Type B pancreatic cell (in vitro differentiated cells): ENCODE results near the gene ELMO2. TPM values are rescaled to one million over a fixed set of nuclear protein-coding genes. Genes with fewer than 3 reads are reported as not detected.

Experiments used
- DNase-seq: peaks from one replicate; pipeline ENCODE4 v3.0.0; 2021; ENCODE audit warnings: mixed read lengths; ENCODE audit not compliant: unreplicated experiment; ENCODE audit errors: extremely low spot score
- H3K27ac Mint-ChIP-seq: 2 replicates; pipeline ENCODE4 v1.8.0; 2021; ENCODE audit warnings: mild to moderate bottlenecking, mixed read lengths
- H3K27me3 Mint-ChIP-seq: 2 replicates; pipeline ENCODE4 v1.8.0; 2021; ENCODE audit warnings: mixed read lengths
- H3K36me3 Mint-ChIP-seq: 2 replicates; pipeline ENCODE4 v1.8.0; 2021; ENCODE audit warnings: mixed read lengths
- H3K4me1 Mint-ChIP-seq: one replicate; pipeline ENCODE4 v1.8.0; 2021; ENCODE audit warnings: mixed read lengths; ENCODE audit not compliant: unreplicated experiment
- H3K4me3 Mint-ChIP-seq: 2 replicates; pipeline ENCODE4 v1.8.0; 2021; ENCODE audit warnings: mild to moderate bottlenecking, mixed read lengths
- H3K9me3 Mint-ChIP-seq: 2 replicates; pipeline ENCODE4 v1.8.0; 2021; ENCODE audit warnings: mixed read lengths
- total RNA-seq: library from RNA; stranded (reverse); gene quantifications from 2 replicates; pipeline ENCODE4 v1.2.1, GENCODE V29; 2021; ENCODE audit warnings: low replicate concordance
- TF ChIP-seq, protein P1 (sequence below): fragments of 200-600 bp; sonication (generic); conservative IDR thresholded peaks from 2 replicates; pipeline ENCODE4 v1.5.0; 2021; ENCODE audit warnings: antibody characterized with exemption, mild to moderate bottlenecking

Gene ELMO2
- total RNA-seq, 1 donor from 2014 or later: 49.1 TPM

DNA sequence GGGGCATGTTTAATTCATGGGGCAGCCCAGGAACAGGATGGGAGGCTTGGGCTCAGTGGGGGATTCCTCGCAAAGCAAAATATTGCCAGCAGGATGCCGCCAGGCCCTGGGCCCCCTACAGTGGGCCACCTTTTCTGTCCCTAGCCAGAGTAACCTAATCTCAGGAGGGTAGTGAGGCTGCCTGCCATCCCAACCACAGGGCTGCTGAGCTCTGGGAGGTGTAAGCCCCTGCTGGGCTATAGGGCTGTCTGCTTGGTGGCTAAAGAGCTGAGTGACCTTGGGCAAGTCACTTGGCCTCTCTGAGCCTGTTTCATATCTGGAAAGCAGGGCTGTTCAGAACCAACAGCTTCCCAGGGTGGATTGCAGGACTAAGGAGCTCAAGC, 62.4 kb downstream of the ELMO2 start:
- Mint-ChIP-seq H3K9me3 (no peaks in the 10 kb centered on the region), H3K4me3 (no peak overlapping the region), H3K27ac (no peak overlapping the region), H3K36me3 (no peaks in the 10 kb centered on the region), H3K27me3 (peaks cover 41% of the 10 kb centered on the region), H3K4me1 (peaks cover 22% of the 10 kb centered on the region)
- TF ChIP-seq, protein P1, sequence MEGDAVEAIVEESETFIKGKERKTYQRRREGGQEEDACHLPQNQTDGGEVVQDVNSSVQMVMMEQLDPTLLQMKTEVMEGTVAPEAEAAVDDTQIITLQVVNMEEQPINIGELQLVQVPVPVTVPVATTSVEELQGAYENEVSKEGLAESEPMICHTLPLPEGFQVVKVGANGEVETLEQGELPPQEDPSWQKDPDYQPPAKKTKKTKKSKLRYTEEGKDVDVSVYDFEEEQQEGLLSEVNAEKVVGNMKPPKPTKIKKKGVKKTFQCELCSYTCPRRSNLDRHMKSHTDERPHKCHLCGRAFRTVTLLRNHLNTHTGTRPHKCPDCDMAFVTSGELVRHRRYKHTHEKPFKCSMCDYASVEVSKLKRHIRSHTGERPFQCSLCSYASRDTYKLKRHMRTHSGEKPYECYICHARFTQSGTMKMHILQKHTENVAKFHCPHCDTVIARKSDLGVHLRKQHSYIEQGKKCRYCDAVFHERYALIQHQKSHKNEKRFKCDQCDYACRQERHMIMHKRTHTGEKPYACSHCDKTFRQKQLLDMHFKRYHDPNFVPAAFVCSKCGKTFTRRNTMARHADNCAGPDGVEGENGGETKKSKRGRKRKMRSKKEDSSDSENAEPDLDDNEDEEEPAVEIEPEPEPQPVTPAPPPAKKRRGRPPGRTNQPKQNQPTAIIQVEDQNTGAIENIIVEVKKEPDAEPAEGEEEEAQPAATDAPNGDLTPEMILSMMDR: no peak
- DNase-seq: no peak

DNA sequence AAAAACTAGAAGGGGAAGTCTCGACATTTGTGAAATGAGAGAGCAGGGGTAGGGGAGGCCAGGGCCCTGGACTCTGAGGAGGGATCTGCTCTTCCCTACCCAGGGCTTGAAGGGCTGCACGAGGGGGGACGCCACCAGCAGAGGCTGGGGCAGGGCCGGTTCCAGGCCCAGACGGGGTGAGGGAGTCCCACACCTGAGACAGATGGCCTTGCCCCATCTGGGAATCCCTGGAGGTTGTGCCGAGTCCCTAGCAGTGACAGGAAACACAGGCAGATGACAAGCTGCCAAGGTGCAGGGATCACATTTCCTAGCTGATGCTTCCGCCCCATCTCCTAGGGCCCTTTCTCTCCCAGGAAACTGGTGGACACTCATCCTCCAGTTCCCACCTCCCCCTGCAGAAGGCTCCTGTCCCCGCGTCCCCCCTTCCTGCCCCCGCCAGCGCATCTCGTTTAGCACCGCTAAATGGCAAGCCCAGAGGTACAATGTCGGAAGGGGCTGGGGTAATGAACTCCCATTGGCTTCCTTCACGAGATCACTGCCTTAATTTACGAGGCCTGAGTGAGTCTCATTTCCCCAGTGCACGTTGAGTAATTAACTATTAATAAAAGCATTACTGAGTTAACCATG, 63.0 kb downstream of the ELMO2 start:
- Mint-ChIP-seq H3K27me3 (peaks cover 45% of the 10 kb centered on the region), H3K4me1 (peaks cover 21% of the 10 kb centered on the region), H3K9me3 (no peaks in the 10 kb centered on the region), H3K36me3 (no peaks in the 10 kb centered on the region), H3K27ac (no peak overlapping the region), H3K4me3 (no peak overlapping the region)
- TF ChIP-seq, protein P1: no peak
- no peak for DNase-seq

DNA sequence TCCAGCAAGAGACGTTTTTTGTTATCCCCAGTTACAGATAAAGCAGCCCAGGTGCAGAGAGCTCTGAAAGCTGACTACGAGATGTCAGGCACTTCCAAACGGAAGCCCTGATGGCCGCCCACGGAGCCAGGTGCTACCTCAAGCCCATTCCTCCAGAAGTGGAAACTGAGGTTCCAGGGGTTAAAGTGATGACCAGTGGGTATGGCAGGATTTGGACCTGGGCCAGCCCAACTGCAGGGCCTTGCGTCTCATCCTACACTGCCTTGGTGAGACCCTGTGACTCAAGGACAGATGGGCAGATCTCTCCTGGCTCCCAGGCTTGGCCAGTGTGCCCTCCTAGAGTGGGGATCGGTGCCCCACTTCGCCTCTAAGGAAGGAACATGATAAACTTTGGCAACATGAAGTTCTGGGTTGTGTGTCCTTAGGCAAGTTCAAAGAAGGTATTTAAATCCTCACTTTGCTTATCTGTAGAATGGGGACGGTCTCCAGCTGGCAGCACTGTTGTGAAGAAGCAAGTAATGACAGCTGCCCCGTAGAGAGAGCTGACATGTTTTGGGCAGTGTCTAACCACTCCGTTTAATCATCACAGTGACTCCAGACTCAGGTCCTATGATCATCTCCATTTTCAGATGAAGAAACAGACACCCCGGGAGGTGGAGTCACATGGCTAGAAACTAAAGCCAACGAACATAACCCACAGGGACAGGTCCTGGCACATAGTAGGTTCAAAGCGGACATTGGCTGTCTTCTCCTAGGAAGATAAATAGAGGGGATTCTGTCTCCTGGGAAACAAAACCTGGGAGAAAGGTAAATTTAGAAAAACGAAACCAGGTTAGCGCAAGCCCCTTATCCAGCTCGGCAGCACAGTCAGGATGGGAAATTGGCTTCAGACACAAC, 63.7 kb downstream of the ELMO2 start:
- peaks cover 45% of the 10 kb centered on the region for H3K27me3 Mint-ChIP-seq
- no peaks in the 10 kb centered on the region for H3K9me3 Mint-ChIP-seq
- H3K4me3 Mint-ChIP-seq: no peak overlapping the region
- no peak for DNase-seq
- peaks cover 19% of the 10 kb centered on the region for H3K4me1 Mint-ChIP-seq
- TF ChIP-seq, protein P1: no peak
- no peak overlapping the region for H3K27ac Mint-ChIP-seq
- H3K36me3 Mint-ChIP-seq: no peaks in the 10 kb centered on the region

DNA sequence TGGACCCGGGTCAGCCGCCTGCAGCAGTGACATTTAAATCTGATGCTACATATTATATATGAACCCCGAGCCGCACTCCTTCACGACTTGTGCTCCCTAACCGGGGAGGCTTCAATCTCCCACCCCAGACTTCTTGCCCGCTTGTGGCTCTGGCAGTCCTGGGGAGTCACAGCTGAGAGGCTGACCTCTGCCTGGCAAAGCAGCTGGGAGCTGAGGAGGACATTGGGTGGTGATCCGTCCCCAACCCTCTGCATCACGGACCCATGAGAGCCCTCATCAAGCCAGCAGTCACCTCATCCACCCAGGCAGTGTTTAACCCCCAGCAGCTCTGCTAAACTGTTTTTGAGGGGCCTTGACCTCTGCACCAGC, 64.4 kb downstream of the ELMO2 start:
- TF ChIP-seq, protein P1: peak; percentile 3
- Mint-ChIP-seq H3K27me3 (peaks cover 45% of the 10 kb centered on the region), H3K36me3 (no peaks in the 10 kb centered on the region), H3K9me3 (no peaks in the 10 kb centered on the region), H3K27ac (no peak overlapping the region), H3K4me1 (peaks cover 19% of the 10 kb centered on the region), H3K4me3 (peak overlapping the region; percentile 49)
- DNase-seq: no peak

DNA sequence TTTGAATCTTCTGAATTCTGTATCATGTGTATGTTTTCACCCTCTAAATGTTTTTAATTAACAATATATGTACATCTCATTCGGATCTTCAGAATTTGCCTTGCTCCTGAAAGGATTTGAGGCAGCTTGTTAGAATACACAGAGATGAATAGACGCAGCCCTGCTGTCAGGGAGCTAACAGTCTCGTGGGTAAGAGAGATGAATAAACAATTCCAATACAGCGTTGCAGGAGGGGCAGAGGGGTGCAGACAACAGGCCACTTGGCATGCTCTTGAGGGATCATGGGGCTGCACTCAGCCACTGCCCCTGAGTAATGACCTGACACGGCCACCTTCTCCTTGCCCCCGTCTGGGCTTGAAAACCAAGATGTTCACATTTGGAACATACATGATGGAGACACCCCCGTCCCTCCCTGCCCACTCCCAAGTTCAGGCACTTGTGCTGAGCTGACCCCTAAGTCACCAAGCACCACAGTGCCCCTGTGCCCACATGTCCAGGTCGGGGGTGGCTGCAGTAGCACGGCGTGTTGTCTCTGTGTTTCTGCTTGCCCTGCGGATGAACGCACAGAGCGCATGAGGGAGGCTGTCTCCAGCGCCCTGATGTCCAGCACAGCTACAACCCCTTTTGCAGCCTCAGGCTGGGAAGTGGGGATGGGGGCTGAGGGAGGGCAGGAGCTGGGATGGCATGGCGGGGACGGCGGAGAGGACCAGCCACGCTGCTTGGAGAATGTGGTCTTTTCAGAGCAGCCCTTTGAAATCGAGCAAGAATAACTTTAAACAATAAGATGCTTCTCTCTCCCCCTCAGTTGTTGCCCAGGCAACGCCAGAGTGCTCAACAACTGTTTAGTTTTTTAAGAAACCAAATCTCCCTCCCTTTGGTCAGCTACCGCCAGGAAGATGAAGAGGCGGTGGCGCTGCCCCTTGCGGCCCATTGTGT, 65.1 kb downstream of the ELMO2 start:
- no peaks in the 10 kb centered on the region for H3K36me3 Mint-ChIP-seq
- H3K27ac Mint-ChIP-seq: no peak overlapping the region
- peak overlapping the region; percentile 49 for H3K4me3 Mint-ChIP-seq
- DNase-seq: no peak
- H3K9me3 Mint-ChIP-seq: no peaks in the 10 kb centered on the region
- H3K4me1 Mint-ChIP-seq: peaks cover 19% of the 10 kb centered on the region
- TF ChIP-seq, protein P1: peak; percentile 44
- H3K27me3 Mint-ChIP-seq: peaks cover 45% of the 10 kb centered on the region
